NCI-H446 treated with DMSO at 0.1 percent for 48 hours (cell line): ENCODE data around the gene INTS7.
"Not testable (repeated sequence)": the region's sequence is repeated elsewhere in the genome, so short reads cannot be mapped to it uniquely, and the experiment has no call there.

Source experiments
- DNase-seq: peaks from one replicate; lab custom pipeline; 2025; lab: John Stamatoyannopoulos, UW

Gene INTS7

GRCh38 chr1:211978596-211978995 is 56.8 kb downstream of the INTS7 start:
- no peak for DNase-seq

- no peak for DNase-seq
Observed at GRCh38 chr1:211975152-211975941, 60.0 kb downstream of the INTS7 start.

DNA sequence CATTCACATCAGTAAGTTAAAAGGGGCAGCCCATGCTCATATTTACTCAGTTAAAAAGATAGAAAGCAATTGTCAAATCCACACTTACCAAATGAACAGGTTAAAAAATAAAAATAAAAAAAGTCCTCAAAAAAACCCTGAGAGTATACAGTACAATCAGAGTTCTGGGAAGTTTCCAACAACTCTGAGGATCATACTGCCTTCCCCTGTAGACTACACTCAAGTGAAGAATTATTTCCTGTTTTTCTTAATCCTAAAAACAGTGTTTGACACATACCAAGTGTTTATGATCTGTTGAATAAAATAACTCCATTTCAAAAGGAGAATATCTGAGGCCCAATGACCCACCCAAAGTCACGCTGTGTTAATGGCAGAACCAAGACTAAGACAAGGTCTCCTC is 61.8 kb downstream of the INTS7 start:
- DNase-seq, result no peak

DNA sequence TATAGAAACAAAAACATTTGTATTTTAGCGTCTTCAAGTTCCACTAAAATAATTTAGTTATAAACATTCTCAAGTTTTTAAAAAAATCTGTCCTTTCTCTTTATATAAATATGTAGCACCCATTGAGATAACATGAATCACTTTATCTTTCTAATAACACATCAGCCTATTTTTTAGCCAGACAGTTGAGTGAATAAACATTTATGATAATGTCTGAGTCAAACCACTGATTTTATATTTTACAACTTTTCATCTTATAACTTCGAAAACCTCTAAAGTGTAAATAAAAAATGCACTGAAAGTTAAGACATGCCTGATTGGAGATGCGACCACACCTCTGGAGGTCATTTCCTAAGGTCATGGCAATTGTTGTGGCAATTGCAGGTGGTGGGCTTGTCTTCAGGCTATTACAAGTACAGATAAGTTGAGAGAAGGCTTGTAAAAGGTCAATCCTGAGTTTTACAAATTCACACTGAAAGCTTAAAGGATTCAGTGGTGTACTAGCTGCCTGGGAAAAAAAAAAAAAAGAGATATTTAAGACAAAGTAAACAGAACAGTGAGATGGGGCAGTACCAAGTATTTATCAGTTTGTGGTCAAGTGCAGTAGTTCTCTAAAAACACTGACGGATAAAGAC is 67.0 kb downstream of the INTS7 start:
- DNase-seq, result no peak

DNA sequence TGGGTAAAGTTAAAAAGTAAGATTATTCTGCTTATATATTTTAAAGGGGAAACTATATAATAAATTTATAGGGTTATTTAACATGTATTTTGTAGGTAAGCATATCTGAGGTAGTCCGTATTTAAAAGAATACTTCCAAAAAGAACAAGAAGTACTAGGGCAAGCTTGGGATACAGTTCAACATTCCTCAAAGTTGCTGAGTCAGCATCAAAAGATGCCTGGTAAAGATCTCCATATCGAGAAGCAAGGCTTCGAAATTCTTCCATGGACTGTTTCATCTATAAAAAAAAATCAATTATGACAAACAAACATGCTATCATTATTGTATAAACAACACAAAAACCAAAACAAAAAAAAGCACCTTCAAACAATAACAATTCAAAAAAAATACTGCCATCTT is 67.7 kb downstream of the INTS7 start:
- no peak for DNase-seq

DNA sequence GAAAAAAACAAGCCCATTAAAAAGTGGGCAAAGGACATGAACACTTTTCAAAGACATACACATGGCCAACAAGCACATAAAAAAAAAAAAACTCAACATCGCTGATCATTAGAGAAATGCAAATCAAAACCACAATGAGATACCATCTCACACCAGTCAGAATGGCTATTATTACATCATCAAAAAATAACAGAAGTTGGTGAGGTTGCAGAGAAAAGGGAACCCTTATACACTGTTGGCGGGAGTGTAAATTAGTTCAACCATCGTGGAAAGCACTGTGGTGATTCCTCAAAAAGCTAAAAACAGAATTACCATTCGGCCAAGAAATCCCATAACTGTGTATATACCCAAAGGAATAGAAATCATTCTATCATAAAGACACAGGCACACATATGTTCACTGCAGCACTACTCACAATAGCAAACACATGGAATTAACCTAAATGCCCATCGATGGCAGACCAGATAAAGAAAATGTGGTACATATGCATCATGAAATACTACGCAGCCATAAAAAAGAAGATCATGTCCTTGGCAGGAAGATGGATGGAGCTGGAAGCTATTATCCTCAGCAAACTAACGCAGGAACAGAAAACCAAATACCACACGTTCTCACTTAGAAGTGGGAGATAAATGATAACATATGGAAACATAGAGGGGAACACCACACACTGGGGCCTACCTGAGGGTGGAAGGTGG is 70.1 kb downstream of the INTS7 start:
- no peak for DNase-seq

- no peak for DNase-seq
Observed at GRCh38 chr1:211959680-211960079, 75.7 kb downstream of the INTS7 start.

- no peak for DNase-seq
Observed at GRCh38 chr1:211959221-211959620, 76.1 kb downstream of the INTS7 start.

- not testable (repeated sequence) for DNase-seq
Observed at GRCh38 chr1:211954028-211954427, 81.3 kb downstream of the INTS7 start.

DNA sequence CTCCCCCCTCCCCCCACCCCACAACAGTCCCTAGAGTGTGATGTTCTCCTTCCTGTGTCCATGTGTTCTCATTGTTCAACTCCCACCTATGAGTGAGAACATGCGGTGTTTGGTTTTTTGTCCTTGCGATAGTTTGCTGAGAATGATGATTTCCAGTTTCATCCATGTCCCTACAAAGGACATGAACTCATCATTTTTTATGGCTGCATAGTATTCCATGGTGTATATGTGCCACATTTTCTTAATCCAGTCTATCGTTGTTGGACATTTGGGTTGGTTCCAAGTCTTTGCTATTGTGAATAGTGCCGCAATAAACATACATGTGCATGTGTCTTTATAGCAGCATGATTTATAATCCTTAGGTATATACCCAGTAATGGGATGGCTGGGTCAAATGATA is 81.8 kb downstream of the INTS7 start:
- not testable (repeated sequence) for DNase-seq

DNA sequence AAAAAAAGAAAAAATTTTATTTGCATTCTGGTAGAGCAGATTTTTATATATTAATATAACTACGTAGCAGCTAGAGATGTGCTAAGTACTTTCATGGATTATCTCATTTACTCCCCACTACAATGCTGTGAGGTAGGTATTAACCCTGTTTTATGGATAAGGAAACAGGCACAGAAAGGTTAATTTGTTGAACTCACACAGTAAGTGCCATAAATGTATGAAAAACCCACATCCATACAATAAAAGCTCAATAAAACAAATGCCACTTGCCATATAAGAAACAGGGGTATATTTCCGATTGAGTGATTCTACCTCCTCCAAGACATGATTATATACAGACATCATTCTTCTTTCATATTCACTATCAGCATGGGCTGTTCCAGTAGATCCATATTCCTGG is 83.1 kb downstream of the INTS7 start:
- no peak for DNase-seq

GRCh38 chr1:211951856-211952255 is 83.5 kb downstream of the INTS7 start:
- no peak for DNase-seq

DNA sequence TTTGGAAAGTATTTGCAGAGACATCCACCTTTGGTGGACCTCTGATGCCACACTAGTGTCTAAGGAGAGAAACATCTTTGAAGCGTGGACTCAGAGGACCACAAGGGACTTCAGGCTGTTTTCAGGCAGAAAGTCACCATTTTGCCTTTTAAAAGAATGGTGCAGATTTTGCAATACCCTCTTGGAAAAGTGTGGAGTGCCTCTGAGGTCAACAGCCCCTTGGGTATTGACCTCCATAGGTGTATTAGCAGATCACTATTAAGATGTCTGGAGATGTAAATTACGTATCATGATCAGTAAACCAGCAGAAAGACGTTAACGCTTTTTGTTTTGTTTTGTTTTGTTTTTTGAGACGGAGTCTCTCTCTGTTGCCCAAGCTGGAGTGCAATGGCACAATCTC is 87.0 kb downstream of the INTS7 start:
- DNase-seq, result no peak

- no peak for DNase-seq
Observed at GRCh38 chr1:211947396-211948295, 87.7 kb downstream of the INTS7 start.

- no peak for DNase-seq
Observed at GRCh38 chr1:211944733-211945500, 90.4 kb downstream of the INTS7 start.

- no peak for DNase-seq
Observed at GRCh38 chr1:211942583-211942982, 92.8 kb downstream of the INTS7 start.

DNA sequence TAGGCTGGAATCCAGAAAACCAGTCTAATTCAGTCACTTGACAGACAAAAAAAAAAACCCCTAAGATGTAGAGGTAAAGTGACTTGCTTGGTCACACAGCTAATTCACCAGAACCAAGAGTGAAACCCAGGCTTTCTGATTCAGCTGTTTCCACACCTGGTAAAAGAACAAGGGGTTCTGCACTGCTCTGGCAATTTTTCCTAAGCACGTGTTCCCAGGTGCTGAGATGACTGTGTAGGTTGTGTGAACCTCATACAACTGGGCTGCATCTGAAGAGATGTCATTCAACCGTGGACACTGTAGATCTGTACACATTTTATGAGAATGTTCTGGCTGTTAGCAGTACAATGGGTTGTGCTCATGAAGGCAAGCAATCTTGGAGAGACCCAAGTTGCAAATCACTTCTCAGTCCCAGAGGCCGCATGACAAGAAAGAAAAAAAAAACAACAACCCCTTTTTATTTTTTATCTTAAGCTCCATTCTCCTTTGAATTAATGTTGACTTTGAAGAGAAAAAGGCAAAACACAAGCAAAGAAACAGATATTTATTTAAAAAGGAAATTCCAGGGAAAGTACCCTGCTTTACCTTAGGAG is 95.4 kb downstream of the INTS7 start:
- no peak for DNase-seq

DNA sequence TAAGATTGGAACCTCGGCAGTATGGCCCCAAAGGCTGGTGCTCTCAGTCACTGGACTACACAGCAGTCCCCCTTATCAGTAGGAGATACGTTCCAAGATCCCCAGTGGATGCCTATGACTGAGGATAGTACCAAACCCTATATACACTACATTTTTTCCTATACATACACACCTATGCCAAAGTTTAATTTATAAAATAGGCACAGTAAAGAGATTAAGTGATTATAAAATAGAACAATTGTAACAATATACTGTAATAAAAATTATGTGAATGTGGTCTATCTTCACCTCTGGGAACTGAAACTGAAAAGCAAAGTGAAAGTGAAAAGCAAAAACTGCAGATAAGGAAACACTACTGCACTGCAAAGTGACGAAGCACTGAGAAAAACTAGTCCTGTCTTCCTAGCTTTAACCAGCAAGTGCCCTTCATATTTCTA is 96.8 kb downstream of the INTS7 start:
- no peak for DNase-seq

DNA sequence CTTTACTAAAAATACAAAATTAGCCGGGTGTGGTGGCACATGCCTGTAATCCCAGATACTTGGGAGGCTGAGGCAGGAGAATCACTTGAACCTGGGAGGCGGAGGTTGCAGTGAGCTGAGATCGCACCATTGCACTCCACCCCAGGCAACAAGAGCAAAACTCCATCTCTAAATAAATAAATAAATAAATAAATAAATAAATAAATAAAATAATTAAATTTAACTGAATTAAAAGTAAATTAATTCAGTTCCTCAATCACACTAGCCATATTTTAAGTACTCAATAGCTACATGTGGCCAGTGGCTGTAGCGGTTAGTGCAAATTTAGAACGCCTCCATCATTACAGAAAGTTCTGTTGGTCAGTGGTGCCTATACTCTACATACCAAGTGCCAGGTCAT is 97.9 kb downstream of the INTS7 start:
- DNase-seq, result not testable (repeated sequence)

GRCh38 chr1:211935448-211935970 is 99.8 kb downstream of the INTS7 start:
- DNase-seq, result no peak
